K562 (cell line): ENCODE data around the gene NR4A2. TPM values are rescaled to one million over a fixed set of nuclear protein-coding genes. Genes with fewer than 3 reads are reported as not detected.

Experiments
- CHD1 ChIP-seq: fragments of 200-600 bp; sonication (generic); IDR thresholded peaks from one replicate; pipeline ENCODE4 v1.6.1; 2012; ENCODE audit warnings: mild to moderate bottlenecking, moderate library complexity, low read length, inconsistent platforms
- CTBP1 ChIP-seq: fragments of 450-650 bp; IDR thresholded peaks from 2 replicates; pipeline ENCODE4 v1.6.1; 2016; ENCODE audit warnings: borderline replicate concordance
- CXXC5 ChIP-seq: fragments of 250-450 bp; sonication (Bioruptor Pico); IDR thresholded peaks from 2 replicates; pipeline ENCODE4 v1.8.0; 2022; ENCODE audit warnings: inconsistent platforms, mild to moderate bottlenecking, moderate library complexity
- EGR1 ChIP-seq: fragments of 450-650 bp; conservative IDR thresholded peaks from 2 replicates; pipeline ENCODE4 v1.6.1; 2017; ENCODE audit warnings: mild to moderate bottlenecking
- ETV6 ChIP-seq, 3 experiments: fragments of 150-350 bp in 1 of 3; sonication (generic) in 1 of 3; formaldehyde crosslinking in 1 of 3; IDR thresholded peaks; 2 replicates each; pipeline versions ENCODE4 v1.6.1 to v1.8.0; 2014 to 2022; ENCODE audit warnings: borderline replicate concordance in 2 of 3, low read depth in 2 of 3, antibody characterized with exemption in 1 of 3, low read length in 1 of 3, mild to moderate bottlenecking in 1 of 3, missing genetic modification reagents in 1 of 3
- FIP1L1 ChIP-seq: fragments of 200-400 bp; formaldehyde crosslinking; IDR thresholded peaks from 2 replicates; pipeline ENCODE4 v1.6.1; 2018; ENCODE audit warnings: mild to moderate bottlenecking, low read depth, low read length; ENCODE audit not compliant: poor library complexity, severe bottlenecking
- HDAC3 ChIP-seq: fragments of 450-650 bp; IDR thresholded peaks from 2 replicates; pipeline ENCODE4 v1.6.1; 2018; ENCODE audit warnings: borderline replicate concordance, mild to moderate bottlenecking, moderate library complexity; ENCODE audit not compliant: partially characterized antibody
- HNRNPL ChIP-seq: fragments of 200-400 bp; formaldehyde crosslinking; IDR thresholded peaks from 2 replicates; pipeline ENCODE4 v1.6.1; 2017; ENCODE audit warnings: low read depth, mild to moderate bottlenecking, low read length
- KAT7 ChIP-seq: sonication (generic); formaldehyde crosslinking; IDR thresholded peaks from 2 replicates; pipeline ENCODE4 v1.8.0; 2022; ENCODE audit warnings: missing genetic modification reagents, mild to moderate bottlenecking, borderline replicate concordance
- NONO ChIP-seq, 2 experiments: fragments of 200-400 bp in 1 of 2; fragments of 450-650 bp in 1 of 2; formaldehyde crosslinking in 1 of 2; IDR thresholded peaks; 2 replicates each; pipeline ENCODE4 v1.6.1; 2017; ENCODE audit warnings: low read depth in 2 of 2, mild to moderate bottlenecking in 2 of 2, moderate library complexity in 2 of 2, low read length in 1 of 2
- POLR2B ChIP-seq: fragments of 450-650 bp; IDR thresholded peaks from 2 replicates; pipeline ENCODE4 v1.6.1; 2018; ENCODE audit warnings: low read depth; ENCODE audit not compliant: partially characterized antibody
- RBM14 ChIP-seq: fragments of 200-400 bp; formaldehyde crosslinking; IDR thresholded peaks from 2 replicates; pipeline ENCODE4 v1.6.1; 2018; ENCODE audit warnings: low read depth, mild to moderate bottlenecking, low read length, moderate library complexity, borderline replicate concordance; ENCODE audit not compliant: insufficient read depth
- TAF1 ChIP-seq: IDR thresholded peaks from 2 replicates; pipeline ENCODE4 v1.6.1; 2011; ENCODE audit warnings: mild to moderate bottlenecking, low read length, moderate library complexity; ENCODE audit not compliant: insufficient read depth, control insufficient read depth, severe bottlenecking; ENCODE audit errors: extremely low read depth
- polyA plus RNA-seq, 8 experiments: library from polyadenylated mRNA; depleted of rRNA in 4 of 8; stranded (reverse) in 5 of 8; unstranded in 3 of 8; fragments of >200 nt; fragmentation: Nextera tagmentation in 2 of 8; fragmentation: Illumina TruSeq in 1 of 8; extraction: Ambion mirVana in 2 of 8; extraction: Trizol in 1 of 8; gene quantifications; 2 replicates each; pipeline versions ENCODE4 v1.2.1 to v1.2.3, GENCODE V29; 2011 to 2014; ENCODE audit warnings: inconsistent platforms in 1 of 8, missing spikeins in 1 of 8
- total RNA-seq, 7 experiments: library from RNA; depleted of rRNA in 6 of 7; stranded (reverse); fragments of >200 nt in 6 of 7; fragmentation: Illumina TruSeq in 2 of 7; extraction: Trizol in 2 of 7; gene quantifications; 2 replicates each; pipeline versions ENCODE4 v1.2.1 to v1.2.3, GENCODE V29; 2011 to 2021; ENCODE audit warnings: low replicate concordance in 1 of 7
- TF ChIP-seq, protein P1 (sequence below), 2 experiments: fragments of 450-650 bp in 1 of 2; IDR thresholded peaks; 2 replicates each; pipeline ENCODE4 v1.6.1; 2011 to 2017; ENCODE audit warnings: low read depth in 2 of 2, antibody characterized with exemption in 1 of 2, borderline replicate concordance in 1 of 2, low read length in 1 of 2, mild to moderate bottlenecking in 1 of 2, mixed read lengths in 1 of 2; ENCODE audit not compliant: control insufficient read depth in 1 of 2
- TF ChIP-seq, protein P2 (sequence below): sonication (generic); formaldehyde crosslinking; IDR thresholded peaks from 2 replicates; pipeline ENCODE4 v1.8.0; 2022; ENCODE audit warnings: missing genetic modification reagents, mild to moderate bottlenecking, moderate library complexity, borderline replicate concordance

Gene NR4A2
- total and polyA plus RNA-seq, 9 of the 15 experiments (the other 6 are each of a cell fraction or from before 2014, with no cell fraction given) = 0.94 to 5.1 (median 1.3) TPM

DNA sequence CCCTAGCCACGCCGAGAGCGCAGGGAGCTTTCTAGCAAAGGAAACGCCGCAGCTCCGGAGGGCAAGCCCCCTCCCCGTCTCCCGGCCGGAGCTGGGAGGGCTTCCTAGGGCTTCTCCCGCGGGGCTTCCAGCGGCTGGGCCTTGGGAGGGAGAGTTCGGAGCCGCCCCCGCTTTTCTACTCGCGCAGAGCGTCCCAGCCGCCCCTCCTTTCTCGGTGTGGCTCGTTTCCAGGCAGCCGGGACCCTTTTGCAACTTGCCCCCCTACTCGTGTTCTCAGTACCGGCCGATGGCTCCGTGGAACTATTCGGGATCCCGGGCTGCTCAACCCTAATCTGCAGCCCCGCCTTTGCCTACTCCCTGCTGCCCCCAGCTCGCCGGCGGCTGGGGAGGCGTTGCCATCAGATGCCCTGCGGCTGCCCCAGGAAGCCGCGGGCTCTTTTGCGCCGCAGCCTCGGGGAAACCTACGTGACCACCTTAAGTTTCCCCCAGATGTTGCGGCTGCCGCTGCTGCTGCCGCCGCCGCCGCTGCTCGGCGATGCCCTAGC lies 1.5 kb upstream of the NR4A2 start (continued):
- TF ChIP-seq ETV6 (IDR thresholded peaks at IDR 0.05; ENCODE audit: borderline replicate concordance in 1 of 2, low read depth in 2 of 2, low read length in 1 of 2) (0 out of 4 replicates have a peak, but pooled peaks of 1 of the 2 experiments have one; percentile 26), ETV6 (CRISPR knock-in tag; IDR thresholded peaks at IDR 0.05; ENCODE audit: borderline replicate concordance) (no peak), HNRNPL (peak; percentile 62), RBM14 (0 out of 2 replicates have a peak, but pooled peaks have one; percentile 72), CTBP1 (peak; percentile 23; the same call in 1 of the 2 replicates), CHD1 (peak; percentile 87), HDAC3 (peak; percentile 66), TAF1 (peak; percentile 96), CXXC5 (CRISPR knock-in tag) (peak; percentile 27; the same call in 1 of the 2 replicates), POLR2B (peak; percentile 42), FIP1L1 (peak; percentile 63), KAT7 (peak; percentile 78; the same call in 1 of the 2 replicates), NONO (IDR thresholded peaks at IDR 0.05; ENCODE audit: low read depth in 2 of 2, low read length in 1 of 2) (peak in 1 of 2 experiments; percentile 7; a peak in 1 of 4 replicates), EGR1 (peak; percentile 89)
- TF ChIP-seq, protein P1, sequence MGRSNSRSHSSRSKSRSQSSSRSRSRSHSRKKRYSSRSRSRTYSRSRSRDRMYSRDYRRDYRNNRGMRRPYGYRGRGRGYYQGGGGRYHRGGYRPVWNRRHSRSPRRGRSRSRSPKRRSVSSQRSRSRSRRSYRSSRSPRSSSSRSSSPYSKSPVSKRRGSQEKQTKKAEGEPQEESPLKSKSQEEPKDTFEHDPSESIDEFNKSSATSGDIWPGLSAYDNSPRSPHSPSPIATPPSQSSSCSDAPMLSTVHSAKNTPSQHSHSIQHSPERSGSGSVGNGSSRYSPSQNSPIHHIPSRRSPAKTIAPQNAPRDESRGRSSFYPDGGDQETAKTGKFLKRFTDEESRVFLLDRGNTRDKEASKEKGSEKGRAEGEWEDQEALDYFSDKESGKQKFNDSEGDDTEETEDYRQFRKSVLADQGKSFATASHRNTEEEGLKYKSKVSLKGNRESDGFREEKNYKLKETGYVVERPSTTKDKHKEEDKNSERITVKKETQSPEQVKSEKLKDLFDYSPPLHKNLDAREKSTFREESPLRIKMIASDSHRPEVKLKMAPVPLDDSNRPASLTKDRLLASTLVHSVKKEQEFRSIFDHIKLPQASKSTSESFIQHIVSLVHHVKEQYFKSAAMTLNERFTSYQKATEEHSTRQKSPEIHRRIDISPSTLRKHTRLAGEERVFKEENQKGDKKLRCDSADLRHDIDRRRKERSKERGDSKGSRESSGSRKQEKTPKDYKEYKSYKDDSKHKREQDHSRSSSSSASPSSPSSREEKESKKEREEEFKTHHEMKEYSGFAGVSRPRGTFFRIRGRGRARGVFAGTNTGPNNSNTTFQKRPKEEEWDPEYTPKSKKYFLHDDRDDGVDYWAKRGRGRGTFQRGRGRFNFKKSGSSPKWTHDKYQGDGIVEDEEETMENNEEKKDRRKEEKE (IDR thresholded peaks at IDR 0.05; ENCODE audit: borderline replicate concordance in 1 of 2, control insufficient read depth in 1 of 2, low read depth in 2 of 2, low read length in 1 of 2) = no peak
- TF ChIP-seq, protein P2, sequence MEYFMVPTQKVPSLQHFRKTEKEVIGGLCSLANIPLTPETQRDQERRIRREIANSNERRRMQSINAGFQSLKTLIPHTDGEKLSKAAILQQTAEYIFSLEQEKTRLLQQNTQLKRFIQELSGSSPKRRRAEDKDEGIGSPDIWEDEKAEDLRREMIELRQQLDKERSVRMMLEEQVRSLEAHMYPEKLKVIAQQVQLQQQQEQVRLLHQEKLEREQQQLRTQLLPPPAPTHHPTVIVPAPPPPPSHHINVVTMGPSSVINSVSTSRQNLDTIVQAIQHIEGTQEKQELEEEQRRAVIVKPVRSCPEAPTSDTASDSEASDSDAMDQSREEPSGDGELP (CRISPR knock-in tag) = peak; percentile 70
